K562 (cell line): ENCODE measurements around the gene COL8A2. TPM values are rescaled to one million over a fixed set of nuclear protein-coding genes. Genes with fewer than 3 reads are reported as not detected.

Experiments used
- ATAC-seq: fragments of 200-7000 bp; cut with Tn5 transposase; 3 replicates; pipeline ENCODE4 v1.9.1; 2020; ENCODE audit warnings: moderate library complexity
- BruUV-seq: library from RNA; stranded (reverse); fragments of 400-500 nt; replicated peaks from 2 replicates; lab custom pipeline; 2021; lab: Mats Ljungman, UMichigan
- CTCF ChIA-PET: fragments of 300-600 bp; formaldehyde crosslinking; extraction: SDS; loops from one replicate; lab custom pipeline; 2021; ENCODE audit warnings: low intra/inter-chr PET ratio; lab: Yijun Ruan, JAX
- POLR2A ChIA-PET: fragments of 300-600, 350-650 bp; sonication (Branson Sonifier 250); formaldehyde crosslinking; extraction: SDS; loops from one replicate; lab custom pipeline; 2021; ENCODE audit warnings: antibody characterized with exemption, inconsistent platforms; lab: Yijun Ruan, JAX
- DNase-seq, 4 experiments: peaks; one replicate each; pipeline versions ENCODE4 v3.0.0 to v3.0.0-alpha.2; 2011 to 2018; ENCODE audit warnings: low spot score in 3 of 4, mixed read lengths in 3 of 4; ENCODE audit errors: extremely low read depth in 1 of 4
- FAIRE-seq: peaks from 2 replicates; lab custom pipeline; 2011; peaks lifted over from hg19 to GRCh38; lab: Jason Lieb, UNC
- H2AFZ ChIP-seq: 2 replicates; pipeline ENCODE4 v1.6.0; 2011; ENCODE audit warnings: low read depth, low read length, control low read depth, inconsistent platforms
- H3K27ac ChIP-seq: fragments of 200-600 bp; 3 replicates; pipeline ENCODE4 v1.8.0; 2011; ENCODE audit warnings: low read depth, mild to moderate bottlenecking, control low read depth, inconsistent platforms, low read length, moderate library complexity, mixed read lengths; ENCODE audit errors: extremely low read depth
- H3K27me3 ChIP-seq, 2 experiments: fragments of 300-600 bp in 1 of 2; 2 replicates in 1 of 2; 3 replicates in 1 of 2; pipeline versions ENCODE4 v1.6.0 to v1.8.0; 2011; ENCODE audit warnings: inconsistent platforms in 2 of 2, low read length in 2 of 2, mild to moderate bottlenecking in 1 of 2, mixed read lengths in 1 of 2, moderate library complexity in 1 of 2; ENCODE audit not compliant: control insufficient read depth in 2 of 2, insufficient read depth in 2 of 2
- H3K36me3 ChIP-seq: fragments of 300-600 bp; 3 replicates; pipeline ENCODE4 v1.8.0; 2011; ENCODE audit warnings: mild to moderate bottlenecking, low read length, inconsistent platforms; ENCODE audit not compliant: control insufficient read depth, insufficient read depth
- H3K4me1 ChIP-seq, 2 experiments: fragments of 200-600 bp in 1 of 2; replicated peaks in 1 of 2; 2 replicates in 1 of 2; 3 replicates in 1 of 2; pipeline versions ENCODE4 v1.5.1 to v1.8.0; 2011; ENCODE audit warnings: inconsistent platforms in 2 of 2, low read length in 2 of 2, mild to moderate bottlenecking in 1 of 2, mixed read lengths in 1 of 2, moderate library complexity in 1 of 2; ENCODE audit not compliant: control insufficient read depth in 2 of 2, insufficient read depth in 2 of 2
- H3K4me2 ChIP-seq: 2 replicates; pipeline ENCODE4 v1.6.1; 2011; ENCODE audit warnings: low read length, control low read depth, inconsistent platforms, mixed read lengths; ENCODE audit not compliant: insufficient read depth
- H3K4me3 ChIP-seq: fragments of 200-600 bp; sonication (generic), shearing (Covaris generic); 2 replicates; pipeline ENCODE4 v1.5.1; 2016; ENCODE audit warnings: control low read depth, inconsistent platforms
- H3K79me2 ChIP-seq: fragments of 200-600 bp; 3 replicates; pipeline ENCODE4 v1.8.0; 2011; ENCODE audit warnings: low read length, inconsistent platforms; ENCODE audit not compliant: control insufficient read depth, insufficient read depth
- H3K9ac ChIP-seq, 2 experiments: 2 replicates each; pipeline versions ENCODE4 v1.6.0 to v1.6.1; 2011; ENCODE audit warnings: low read depth in 2 of 2, low read length in 2 of 2, control low read depth in 1 of 2, inconsistent platforms in 1 of 2, mild to moderate bottlenecking in 1 of 2, mixed read lengths in 1 of 2; ENCODE audit not compliant: insufficient read depth in 1 of 2
- H3K9me1 ChIP-seq: one replicate; pipeline ENCODE4 v1.6.0; 2011; ENCODE audit warnings: inconsistent platforms, mild to moderate bottlenecking, low read length, moderate library complexity; ENCODE audit not compliant: control insufficient read depth, insufficient read depth
- H3K9me3 ChIP-seq: replicated peaks from 2 replicates; pipeline ENCODE4 v1.5.1; 2011; ENCODE audit warnings: low read depth, low read length, inconsistent platforms; ENCODE audit not compliant: control insufficient read depth, insufficient read depth
- H4K20me1 ChIP-seq: replicated peaks from 2 replicates; pipeline ENCODE4 v1.6.1; 2011; ENCODE audit warnings: low read length, inconsistent platforms, mixed read lengths; ENCODE audit not compliant: control insufficient read depth, insufficient read depth
- CREB5 ChIP-seq: fragments of 250-450 bp; sonication (Bioruptor Pico); IDR thresholded peaks from 2 replicates; pipeline ENCODE4 v1.5.0; 2020; ENCODE audit warnings: mild to moderate bottlenecking
- DMBX1 ChIP-seq: fragments of 250-450 bp; sonication (Bioruptor Pico); IDR thresholded peaks from 2 replicates; pipeline ENCODE4 v1.8.0; 2022; ENCODE audit warnings: inconsistent platforms, mild to moderate bottlenecking, moderate library complexity, borderline replicate concordance
- MYNN ChIP-seq, 2 experiments: sonication (generic); formaldehyde crosslinking in 1 of 2; IDR thresholded peaks; 2 replicates each; pipeline versions ENCODE4 v1.5.0 to v1.6.1; 2016 to 2020; ENCODE audit warnings: antibody characterized with exemption in 1 of 2, missing genetic modification reagents in 1 of 2
- RBFOX2 ChIP-seq: fragments of 200-400 bp; formaldehyde crosslinking; IDR thresholded peaks from 2 replicates; pipeline ENCODE4 v1.6.1; 2017; ENCODE audit warnings: low read depth, mild to moderate bottlenecking, low read length, moderate library complexity
- WGBS: fragments of 100-300 bp; shearing (Covaris generic); methylation state at CpG from one replicate; pipeline ENCODE4 v1.1.6; 2016; ENCODE audit warnings: low coverage, mixed read lengths; ENCODE audit not compliant: insufficient coverage; ENCODE audit errors: missing lambda C conversion rate; 5-methylcytosine and 5-hydroxymethylcytosine counted together
- in situ Hi-C: fragments of 300-500 bp; cut with MboI; formaldehyde crosslinking; loops from 4 replicates; pipeline ENCODE4 v1.15.0; 2018; ENCODE audit warnings: inconsistent platforms, mixed read lengths
- intact Hi-C: fragments of 100-400 bp; cut with micrococcal nuclease; formaldehyde crosslinking; loops from 2 replicates; pipeline ENCODE4 v1.14.2; 2022
- polyA plus RNA-seq, 8 experiments: library from polyadenylated mRNA; depleted of rRNA in 4 of 8; stranded (reverse) in 5 of 8; unstranded in 3 of 8; fragments of >200 nt; fragmentation: Nextera tagmentation in 2 of 8; fragmentation: Illumina TruSeq in 1 of 8; extraction: Ambion mirVana in 2 of 8; extraction: Trizol in 1 of 8; gene quantifications; 2 replicates each; pipeline versions ENCODE4 v1.2.1 to v1.2.3, GENCODE V29; 2011 to 2014; ENCODE audit warnings: inconsistent platforms in 1 of 8, missing spikeins in 1 of 8
- total RNA-seq, 7 experiments: library from RNA; depleted of rRNA in 6 of 7; stranded (reverse); fragments of >200 nt in 6 of 7; fragmentation: Illumina TruSeq in 2 of 7; extraction: Trizol in 2 of 7; gene quantifications; 2 replicates each; pipeline versions ENCODE4 v1.2.1 to v1.2.3, GENCODE V29; 2011 to 2021; ENCODE audit warnings: low replicate concordance in 1 of 7

COL8A2 gene
- total and polyA plus RNA-seq, 9 of the 15 experiments (the other 6 are each of a cell fraction or from before 2014, with no cell fraction given): 0.03 to 0.14 (median 0.04) TPM; not detected in 5

- H3K79me2 ChIP-seq: 0 out of 3 replicates have a peak, but pooled peaks cover under 1% of the 10 kb centered on the region
- peaks cover 0 to 23% of the 10 kb centered on the region in 2 experiments; a peak in 1 of 5 replicates for H3K4me1 ChIP-seq
- H3K36me3 ChIP-seq: peaks cover 90% of the 10 kb centered on the region; the same call in 2 of the 3 replicates
- H3K9me1 ChIP-seq: no peaks in the 10 kb centered on the region
- WGBS: 93% methylated on average over 4 of the region's 11 CpGs
- POLR2A ChIA-PET: interaction anchor here (0.7 to 1.9 kb wide), 5 partner anchors 9 to 1244 kb away, joined by 3 to 5 read pairs (median 3); no protein-coding TSS in a partner anchor
- H3K4me2 ChIP-seq: no peak overlapping the region
- DNase-seq (no peak), FAIRE-seq (no peak)
- CTCF ChIA-PET: no interaction called here
- intact Hi-C loops: no loop called here
- 0 out of 2 replicates have a peak, but pooled peaks cover 4% of the 10 kb centered on the region for H4K20me1 ChIP-seq
- no peaks in the 10 kb centered on the region for H3K27me3 ChIP-seq
- no peak overlapping the region for H3K4me3 ChIP-seq
- TF ChIP-seq RBFOX2 (0 out of 2 replicates have a peak, but pooled peaks have one; percentile 1), CREB5 (no peak), DMBX1 (no peak), MYNN (IDR thresholded peaks at IDR 0.05) (no peak), MYNN (CRISPR knock-in tag; IDR thresholded peaks at IDR 0.05) (no peak)
- TF ChIP-seq, all 486 proteins: peak for 1
- in situ Hi-C loops: no loop called here
- H3K9me3 ChIP-seq: no peaks in the 10 kb centered on the region
- no peak for ATAC-seq
- H3K27ac ChIP-seq: no peak overlapping the region
- no peak overlapping the region; a peak in 1 of 4 replicates for H3K9ac ChIP-seq
- no peak overlapping the region for H2AFZ ChIP-seq
- BruUV-seq: no TSS peak
Observed at GRCh38 chr1:36174713-36175112, 49.7 kb upstream of the COL8A2 start.
